ENCODE results near the gene TBC1D32. TPM values are rescaled to one million over a fixed set of nuclear protein-coding genes. Genes with fewer than 3 reads are reported as not detected.
"Not testable (repeated sequence)": the region's sequence is repeated elsewhere in the genome, so short reads cannot be mapped to it uniquely, and the experiment has no call there.

The TBC1D32 gene
- total RNA-seq, 1 donor from 2014 or later, result 8.9 TPM

- Mint-ChIP-seq H3K36me3 (ENCODE audit: low read depth, unreplicated experiment) (no peaks in the 10 kb centered on the region), H3K9me3 (ENCODE audit: unreplicated experiment) (no peaks in the 10 kb centered on the region), H3K4me3 (ENCODE audit: unreplicated experiment) (no peak overlapping the region), H3K27me3 (ENCODE audit: low read depth, unreplicated experiment) (no peaks in the 10 kb centered on the region), H3K27ac (ENCODE audit: unreplicated experiment) (no peak overlapping the region), H3K4me1 (ENCODE audit: low read depth, unreplicated experiment) (no peaks in the 10 kb centered on the region)
- no peak overlapping the region for H3K9ac ChIP-seq (ENCODE audit: low read length)
- H3K27ac ChIP-seq (ENCODE audit: low read depth, low read length), result no peak overlapping the region
- H3K9me3 ChIP-seq (ENCODE audit: insufficient read depth, low read depth, low read length), result no peaks in the 10 kb centered on the region
- no peak for FAIRE-seq
- no peaks in the 10 kb centered on the region for H3K36me3 ChIP-seq (ENCODE audit: insufficient read depth, low read length)
- H3K4me1 ChIP-seq (ENCODE audit: insufficient read depth, low read length), result no peaks in the 10 kb centered on the region
- no peak overlapping the region for H3K4me3 ChIP-seq (ENCODE audit: insufficient read depth, low read depth, low read length)
- no peaks in the 10 kb centered on the region for H4K20me1 ChIP-seq (ENCODE audit: insufficient read depth, low read length)
- H3K79me2 ChIP-seq (ENCODE audit: insufficient read depth, low read length), result no peaks in the 10 kb centered on the region
- H2AFZ ChIP-seq (ENCODE audit: low read depth, low read length), result no peak overlapping the region
- H3K4me2 ChIP-seq (ENCODE audit: low read length), result no peak overlapping the region
- DNase-seq (ENCODE audit: low read depth), result no peak
- no peak for TF ChIP-seq EZH2 (IDR thresholded peaks at IDR 0.05; ENCODE audit: insufficient read depth, low read length)
- TF ChIP-seq CTCF (IDR thresholded peaks at IDR 0.05; ENCODE audit: insufficient read depth, low read depth, low read length), result no peak
- no peaks in the 10 kb centered on the region for H3K27me3 ChIP-seq (ENCODE audit: insufficient read depth, low read length)
Measured at GRCh38 chr6:121382467-121383121, 48.3 kb upstream of the TBC1D32 start.

GRCh38 chr6:121376411-121376810 lies 42.1 kb upstream of the TBC1D32 start:
- Histone ChIP-seq H2AFZ (ENCODE audit: low read depth, low read length) (no peak overlapping the region), H3K4me3 (ENCODE audit: insufficient read depth, low read depth, low read length) (no peak overlapping the region)
- no peak for FAIRE-seq

GRCh38 chr6:121374219-121374618 lies 39.9 kb upstream of the TBC1D32 start:
- not testable (repeated sequence) for H3K27me3 Mint-ChIP-seq (ENCODE audit: low read depth, unreplicated experiment); FAIRE-seq

More at GRCh38 chr6:121376411-121376810, 42.1 kb upstream of the TBC1D32 start:
- H3K4me1 Mint-ChIP-seq (ENCODE audit: low read depth, unreplicated experiment), result no peaks in the 10 kb centered on the region
- DNase-seq (ENCODE audit: low read depth), result no peak
- H3K4me1 ChIP-seq (ENCODE audit: insufficient read depth, low read length), result no peaks in the 10 kb centered on the region
- no peak overlapping the region for H3K9ac ChIP-seq (ENCODE audit: low read length)
- no peaks in the 10 kb centered on the region for H3K27me3 ChIP-seq (ENCODE audit: insufficient read depth, low read length)
- H3K4me2 ChIP-seq (ENCODE audit: low read length), result no peak overlapping the region
- no peaks in the 10 kb centered on the region for H3K79me2 ChIP-seq (ENCODE audit: insufficient read depth, low read length)
- no peak overlapping the region for H3K27ac ChIP-seq (ENCODE audit: low read depth, low read length)
- H3K36me3 ChIP-seq (ENCODE audit: insufficient read depth, low read length), result no peaks in the 10 kb centered on the region
- no peak overlapping the region for H3K27ac Mint-ChIP-seq (ENCODE audit: unreplicated experiment)
- H3K9me3 Mint-ChIP-seq (ENCODE audit: unreplicated experiment), result peaks cover 6% of the 10 kb centered on the region
- no peaks in the 10 kb centered on the region for H3K36me3 Mint-ChIP-seq (ENCODE audit: low read depth, unreplicated experiment)
- H3K9me3 ChIP-seq (ENCODE audit: insufficient read depth, low read depth, low read length), result no peaks in the 10 kb centered on the region
- no peaks in the 10 kb centered on the region for H3K27me3 Mint-ChIP-seq (ENCODE audit: low read depth, unreplicated experiment)
- H4K20me1 ChIP-seq (ENCODE audit: insufficient read depth, low read length), result no peaks in the 10 kb centered on the region
- H3K4me3 Mint-ChIP-seq (ENCODE audit: unreplicated experiment), result no peak overlapping the region
- TF ChIP-seq EZH2 (IDR thresholded peaks at IDR 0.05; ENCODE audit: insufficient read depth, low read length), result no peak
- no peak for TF ChIP-seq CTCF (IDR thresholded peaks at IDR 0.05; ENCODE audit: insufficient read depth, low read depth, low read length)

More at GRCh38 chr6:121374219-121374618, 39.9 kb upstream of the TBC1D32 start:
- H3K4me2 ChIP-seq (ENCODE audit: low read length); H3K36me3 ChIP-seq (ENCODE audit: insufficient read depth, low read length); H4K20me1 ChIP-seq (ENCODE audit: insufficient read depth, low read length); H3K4me1 ChIP-seq (ENCODE audit: insufficient read depth, low read length); DNase-seq (ENCODE audit: low read depth); H3K9me3 Mint-ChIP-seq (ENCODE audit: unreplicated experiment); H3K9ac ChIP-seq (ENCODE audit: low read length); H2AFZ ChIP-seq (ENCODE audit: low read depth, low read length); H3K27me3 ChIP-seq (ENCODE audit: insufficient read depth, low read length); H3K36me3 Mint-ChIP-seq (ENCODE audit: low read depth, unreplicated experiment); H3K4me1 Mint-ChIP-seq (ENCODE audit: low read depth, unreplicated experiment); H3K27ac ChIP-seq (ENCODE audit: low read depth, low read length); H3K4me3 Mint-ChIP-seq (ENCODE audit: unreplicated experiment); H3K4me3 ChIP-seq (ENCODE audit: insufficient read depth, low read depth, low read length); H3K79me2 ChIP-seq (ENCODE audit: insufficient read depth, low read length); H3K27ac Mint-ChIP-seq (ENCODE audit: unreplicated experiment); H3K9me3 ChIP-seq (ENCODE audit: insufficient read depth, low read depth, low read length): not testable (repeated sequence)

Measured in astrocyte (in vitro differentiated cells and primary cell).